ENCODE data around the gene ORC3.
A peak's percentile ranks its signal among the peaks of the same experiment; 100 is the strongest.

The ORC3 gene

DNA sequence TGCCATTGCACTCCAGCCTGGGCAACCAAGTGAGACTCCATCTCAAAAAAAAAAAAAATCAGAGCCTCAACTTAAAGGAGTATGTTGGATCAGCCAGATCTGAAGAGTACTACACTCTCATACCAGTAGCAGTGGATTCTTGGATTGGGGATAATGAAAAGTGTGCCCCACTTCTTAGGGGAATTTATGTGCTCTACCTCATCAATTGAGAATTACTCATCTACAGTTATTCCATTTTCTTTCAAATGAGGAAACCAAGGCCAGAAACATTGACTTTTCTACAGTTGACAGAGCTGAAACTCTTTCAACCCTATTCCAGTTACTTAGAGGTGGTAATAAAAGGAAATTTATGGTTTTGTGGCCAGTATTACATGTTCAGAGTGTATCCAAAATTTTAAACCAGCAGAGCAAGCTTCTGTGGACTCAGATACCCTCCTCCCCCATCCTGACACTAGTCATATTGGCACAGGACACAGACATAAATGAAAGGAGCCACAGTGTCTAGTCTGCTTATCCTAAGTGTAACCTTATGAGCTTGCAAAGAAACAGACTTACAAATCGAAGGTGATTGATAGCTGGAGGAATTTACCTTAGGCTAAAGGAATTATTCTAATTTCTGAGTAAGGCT lies 51.2 kb downstream of the ORC3 start:
- no peak for FAIRE-seq
- no peak for DNase-seq (ENCODE audit: insufficient read length)
- TF ChIP-seq TAF1 (IDR thresholded peaks at IDR 0.05; ENCODE audit: borderline replicate concordance, low read depth, low read length) = no peak
- TF ChIP-seq POLR2AphosphoS5 (IDR thresholded peaks at IDR 0.05; ENCODE audit: low read depth, low read length) = no peak
- no peak for TF ChIP-seq POLR2A (IDR thresholded peaks at IDR 0.05; ENCODE audit: low read depth, low read length)

GRCh38 chr6:87645080-87645479 lies 55.1 kb downstream of the ORC3 start:
- TF ChIP-seq TAF1 (IDR thresholded peaks at IDR 0.05; ENCODE audit: borderline replicate concordance, low read depth, low read length) (no peak), POLR2AphosphoS5 (IDR thresholded peaks at IDR 0.05; ENCODE audit: low read depth, low read length) (no peak), POLR2A (IDR thresholded peaks at IDR 0.05; ENCODE audit: low read depth, low read length) (no peak)
- no peak for FAIRE-seq
- DNase-seq (ENCODE audit: insufficient read length) = no peak

DNA sequence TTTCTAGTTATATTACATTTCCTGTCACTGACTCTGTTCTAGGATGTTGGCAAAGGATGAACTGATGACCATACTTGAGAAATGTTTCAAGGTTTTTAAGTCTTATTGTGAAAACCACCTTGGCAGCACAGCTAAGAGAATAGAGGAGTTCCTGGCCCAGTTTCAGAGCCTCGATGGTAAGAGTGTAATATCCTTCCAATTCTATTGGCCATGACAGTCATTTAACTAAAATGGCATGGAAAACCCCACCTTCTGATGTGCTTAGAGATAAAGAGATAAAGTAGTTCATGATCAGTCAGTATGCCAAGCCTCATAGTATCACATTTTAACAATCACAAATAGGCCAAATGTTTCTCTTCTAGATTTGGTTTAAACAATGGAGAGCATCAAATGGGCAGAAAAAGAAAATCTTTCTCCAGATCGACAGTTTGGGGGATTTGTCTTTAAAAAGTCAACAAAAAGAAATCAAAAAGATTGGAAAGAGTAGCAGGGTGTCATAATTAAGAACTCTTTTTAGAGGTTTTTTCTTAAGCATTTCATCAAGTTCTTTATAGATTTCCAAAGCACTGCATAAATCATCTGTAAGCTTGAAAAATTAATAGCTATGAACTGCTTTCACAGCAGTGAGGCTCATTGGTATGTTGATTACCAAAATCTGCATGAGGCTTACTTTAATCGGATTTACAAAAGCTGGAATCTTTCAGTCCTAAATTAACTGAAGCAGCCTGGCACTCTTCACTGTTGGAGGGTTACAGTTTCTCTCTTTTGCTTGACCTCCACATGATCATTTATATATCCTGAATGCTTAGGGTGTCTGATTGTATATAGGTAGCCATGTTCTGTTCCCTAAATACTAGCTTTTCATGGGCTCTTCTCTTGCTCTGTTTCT lies 63.4 kb downstream of the ORC3 start:
- FAIRE-seq (no peak), DNase-seq (ENCODE audit: insufficient read length) (no peak)
- no peak for TF ChIP-seq POLR2AphosphoS5 (IDR thresholded peaks at IDR 0.05; ENCODE audit: low read depth, low read length)
- TF ChIP-seq POLR2A (IDR thresholded peaks at IDR 0.05; ENCODE audit: low read depth, low read length) = no peak
- no peak for TF ChIP-seq TAF1 (IDR thresholded peaks at IDR 0.05; ENCODE audit: borderline replicate concordance, low read depth, low read length)

DNA sequence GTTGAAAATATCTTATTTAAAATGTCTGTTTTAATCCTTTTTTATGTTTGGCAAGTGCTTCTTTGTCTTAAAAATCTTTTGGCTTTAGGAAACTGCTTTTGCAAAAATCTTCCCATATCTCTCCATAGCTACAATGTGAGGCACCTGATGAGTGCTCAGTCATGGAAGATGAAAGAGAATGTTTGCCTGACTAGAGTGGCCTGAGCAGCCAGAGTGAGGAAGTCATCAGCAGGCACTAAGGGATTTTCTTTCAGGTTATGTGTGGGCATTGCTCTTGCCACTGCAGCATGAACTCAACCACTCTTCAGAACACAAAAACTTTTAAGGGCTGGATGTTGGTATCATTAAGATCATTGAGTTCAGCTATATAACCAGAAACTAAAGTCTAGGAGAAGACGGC lies 64.2 kb downstream of the ORC3 start:
- FAIRE-seq (no peak), DNase-seq (ENCODE audit: insufficient read length) (no peak)
- TF ChIP-seq POLR2AphosphoS5 (IDR thresholded peaks at IDR 0.05; ENCODE audit: low read depth, low read length) (no peak), POLR2A (IDR thresholded peaks at IDR 0.05; ENCODE audit: low read depth, low read length) (no peak), TAF1 (IDR thresholded peaks at IDR 0.05; ENCODE audit: borderline replicate concordance, low read depth, low read length) (no peak)

GRCh38 chr6:87654875-87655454 lies 65.0 kb downstream of the ORC3 start:
- FAIRE-seq = no peak
- no peak for DNase-seq (ENCODE audit: insufficient read length)
- TF ChIP-seq POLR2AphosphoS5 (IDR thresholded peaks at IDR 0.05; ENCODE audit: low read depth, low read length) (no peak), TAF1 (IDR thresholded peaks at IDR 0.05; ENCODE audit: borderline replicate concordance, low read depth, low read length) (no peak), POLR2A (IDR thresholded peaks at IDR 0.05; ENCODE audit: low read depth, low read length) (no peak)

- TF ChIP-seq POLR2A (IDR thresholded peaks at IDR 0.05; ENCODE audit: low read depth, low read length) = no peak
- no peak for TF ChIP-seq TAF1 (IDR thresholded peaks at IDR 0.05; ENCODE audit: borderline replicate concordance, low read depth, low read length)
- no peak for TF ChIP-seq POLR2AphosphoS5 (IDR thresholded peaks at IDR 0.05; ENCODE audit: low read depth, low read length)
- FAIRE-seq (peak; percentile 57), DNase-seq (ENCODE audit: insufficient read length) (no peak)
These were observed 65.9 kb downstream of the ORC3 start for GRCh38 chr6:87655824-87656223.

- DNase-seq (ENCODE audit: insufficient read length) (no peak), FAIRE-seq (peak; percentile 71)
- no peak for TF ChIP-seq POLR2A (IDR thresholded peaks at IDR 0.05; ENCODE audit: low read depth, low read length)
- no peak for TF ChIP-seq POLR2AphosphoS5 (IDR thresholded peaks at IDR 0.05; ENCODE audit: low read depth, low read length)
- TF ChIP-seq TAF1 (IDR thresholded peaks at IDR 0.05; ENCODE audit: borderline replicate concordance, low read depth, low read length) = no peak
These were observed 66.9 kb downstream of the ORC3 start for GRCh38 chr6:87656857-87657256.

GRCh38 chr6:87658516-87658915 lies 68.6 kb downstream of the ORC3 start:
- DNase-seq (ENCODE audit: insufficient read length) = no peak
- TF ChIP-seq TAF1 (IDR thresholded peaks at IDR 0.05; ENCODE audit: borderline replicate concordance, low read depth, low read length) (no peak), POLR2A (IDR thresholded peaks at IDR 0.05; ENCODE audit: low read depth, low read length) (no peak), POLR2AphosphoS5 (IDR thresholded peaks at IDR 0.05; ENCODE audit: low read depth, low read length) (no peak)
- no peak for FAIRE-seq

DNA sequence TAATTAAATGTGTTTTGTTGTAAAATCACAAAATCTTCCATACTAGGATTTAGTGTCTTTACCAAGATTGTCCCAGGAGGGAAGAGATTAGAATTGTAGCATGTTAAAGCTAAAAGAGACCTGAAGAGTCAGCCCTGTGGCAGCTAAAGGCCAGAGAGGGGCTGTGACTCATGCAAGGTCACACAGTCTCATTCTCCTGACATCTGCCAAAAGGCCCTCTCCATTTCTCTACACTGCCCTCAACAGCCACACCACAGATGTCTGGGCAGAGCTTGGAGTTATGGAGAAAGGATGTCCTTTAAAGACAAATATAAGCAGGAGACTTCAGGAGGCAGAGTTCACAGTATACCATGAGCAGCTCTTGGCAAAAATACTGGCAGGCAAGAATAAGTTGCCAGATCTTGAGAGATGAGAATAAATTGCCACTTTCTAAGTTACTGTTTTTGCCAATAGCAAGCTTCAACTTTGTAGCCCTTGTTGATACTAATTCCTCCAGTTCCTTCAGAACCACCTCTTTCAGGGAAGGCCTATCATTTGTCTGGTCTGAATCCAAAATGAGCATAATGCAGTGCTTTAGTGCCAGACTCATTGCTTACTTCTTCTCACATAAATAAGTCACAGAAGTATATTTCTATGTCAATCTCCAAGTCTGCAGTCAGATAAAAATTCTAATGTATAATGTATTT lies 70.4 kb downstream of the ORC3 start:
- TF ChIP-seq POLR2AphosphoS5 (IDR thresholded peaks at IDR 0.05; ENCODE audit: low read depth, low read length) (no peak), POLR2A (IDR thresholded peaks at IDR 0.05; ENCODE audit: low read depth, low read length) (no peak), TAF1 (IDR thresholded peaks at IDR 0.05; ENCODE audit: borderline replicate concordance, low read depth, low read length) (no peak)
- DNase-seq (ENCODE audit: insufficient read length) (no peak), FAIRE-seq (no peak)

DNA sequence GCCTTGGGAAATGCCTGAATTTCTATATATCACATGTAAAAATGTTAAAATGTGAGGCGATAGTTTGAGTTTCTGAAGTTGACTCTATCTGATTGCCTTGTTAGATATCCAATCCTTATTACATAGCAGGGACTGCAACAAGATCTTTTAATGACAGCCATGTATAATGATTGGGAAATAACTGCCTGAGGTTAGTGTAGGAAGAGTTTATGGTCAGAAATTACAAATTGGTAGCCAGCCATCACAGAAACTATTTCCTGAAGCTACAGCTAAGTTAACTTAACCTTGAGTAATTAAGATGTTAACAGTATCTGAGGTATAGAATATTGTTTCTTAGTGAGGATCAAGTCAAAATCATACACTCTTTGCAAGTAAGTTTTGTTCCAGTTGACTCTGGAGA lies 71.1 kb downstream of the ORC3 start:
- no peak for DNase-seq (ENCODE audit: insufficient read length)
- TF ChIP-seq POLR2AphosphoS5 (IDR thresholded peaks at IDR 0.05; ENCODE audit: low read depth, low read length) (no peak), TAF1 (IDR thresholded peaks at IDR 0.05; ENCODE audit: borderline replicate concordance, low read depth, low read length) (no peak), POLR2A (IDR thresholded peaks at IDR 0.05; ENCODE audit: low read depth, low read length) (no peak)
- FAIRE-seq = no peak

DNA sequence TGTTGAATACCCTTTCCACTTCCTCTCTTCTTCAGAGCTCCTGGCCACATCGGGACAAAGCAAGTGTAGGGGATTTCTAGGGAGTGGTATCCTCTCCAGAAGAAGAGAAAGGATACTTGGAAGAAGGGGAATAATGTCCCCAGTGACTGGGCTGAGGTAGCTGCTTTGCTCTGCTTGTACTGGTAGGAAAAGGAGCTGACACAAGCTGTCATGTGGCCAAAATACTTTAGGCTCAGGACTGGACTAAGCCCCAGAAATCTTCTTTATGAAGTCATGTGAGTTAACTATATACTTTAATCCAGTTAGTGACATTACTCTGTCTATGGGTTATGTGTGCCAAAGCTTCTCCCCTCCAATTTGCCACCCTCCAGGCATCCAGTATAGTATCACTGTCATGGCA lies 71.6 kb downstream of the ORC3 start:
- DNase-seq (ENCODE audit: insufficient read length) = no peak
- no peak for FAIRE-seq
- no peak for TF ChIP-seq POLR2AphosphoS5 (IDR thresholded peaks at IDR 0.05; ENCODE audit: low read depth, low read length)
- TF ChIP-seq POLR2A (IDR thresholded peaks at IDR 0.05; ENCODE audit: low read depth, low read length) = no peak
- no peak for TF ChIP-seq TAF1 (IDR thresholded peaks at IDR 0.05; ENCODE audit: borderline replicate concordance, low read depth, low read length)

All from GM12892 (cell line).